Effector CD8-positive, alpha-beta T cell (primary cell): Measurements from ENCODE around the gene SYT17.

ENCODE experiments used
- DNase-seq: peaks from one replicate; lab custom pipeline; 2025; lab: John Stamatoyannopoulos, UW

The SYT17 gene

GRCh38 chr16:19264123-19264673 is 96.2 kb downstream of the SYT17 start:
- DNase-seq = no peak

GRCh38 chr16:19265380-19265930 is 97.4 kb downstream of the SYT17 start:
- no peak for DNase-seq

GRCh38 chr16:19266774-19267173 is 98.7 kb downstream of the SYT17 start:
- DNase-seq = no peak

- DNase-seq = no peak
Observed at GRCh38 chr16:19269098-19269497, 101.1 kb downstream of the SYT17 start.

- no peak for DNase-seq
Observed at GRCh38 chr16:19274165-19274797, 106.2 kb downstream of the SYT17 start.

GRCh38 chr16:19278403-19278802 is 110.4 kb downstream of the SYT17 start:
- DNase-seq = no peak

- DNase-seq = no peak
Observed at GRCh38 chr16:19281246-19281645, 113.2 kb downstream of the SYT17 start.

GRCh38 chr16:19282101-19282500 is 114.1 kb downstream of the SYT17 start:
- DNase-seq = no peak

GRCh38 chr16:19283637-19284036 is 115.6 kb downstream of the SYT17 start:
- DNase-seq = no peak

GRCh38 chr16:19284207-19284606 is 116.2 kb downstream of the SYT17 start:
- no peak for DNase-seq

GRCh38 chr16:19285431-19285830 is 117.4 kb downstream of the SYT17 start, which contains the start of gene CLEC19A:
TSS of gene CLEC19A (plus strand) at chr16:19285731. CDS start at chr16:19285852, 121 bp downstream.
- DNase-seq = no peak

GRCh38 chr16:19286827-19287226 is 118.8 kb downstream of the SYT17 start:
- DNase-seq = no peak

GRCh38 chr16:19287241-19287640 is 119.2 kb downstream of the SYT17 start:
- DNase-seq = no peak

- no peak for DNase-seq
Observed at GRCh38 chr16:19288872-19289799, 121.1 kb downstream of the SYT17 start.

- DNase-seq = no peak
Observed at GRCh38 chr16:19289811-19290485, 121.9 kb downstream of the SYT17 start.

GRCh38 chr16:19290860-19291259 is 122.8 kb downstream of the SYT17 start:
- no peak for DNase-seq

- no peak for DNase-seq
Observed at GRCh38 chr16:19291475-19291874, 123.4 kb downstream of the SYT17 start.

GRCh38 chr16:19292186-19292585 is 124.1 kb downstream of the SYT17 start:
- DNase-seq = no peak

GRCh38 chr16:19294156-19294649 is 126.2 kb downstream of the SYT17 start:
- no peak for DNase-seq

- no peak for DNase-seq
Observed at GRCh38 chr16:19295393-19295792, 127.4 kb downstream of the SYT17 start.

GRCh38 chr16:19297454-19297853 is 129.4 kb downstream of the SYT17 start:
- DNase-seq = no peak

- DNase-seq = no peak
Observed at GRCh38 chr16:19299565-19299964, 131.5 kb downstream of the SYT17 start.
